ELF-1 (cell line): ENCODE results near the gene ASCC1.
"Not testable (repeated sequence)": the region's sequence is repeated elsewhere in the genome, so short reads cannot be mapped to it uniquely, and the experiment has no call there.

Experiments
- DNase-seq: peaks from one replicate; pipeline ENCODE4 v3.0.0-alpha.2; 2016; ENCODE audit warnings: low read depth, low spot score

Gene ASCC1

GRCh38 chr10:72249176-72249862, 33.2 kb upstream of the ASCC1 start:
- not testable (repeated sequence) for DNase-seq

GRCh38 chr10:72248468-72249151, 32.5 kb upstream of the ASCC1 start:
- peak; percentile 60 for DNase-seq

GRCh38 chr10:72245949-72246525, 30.0 kb upstream of the ASCC1 start:
- no peak for DNase-seq

DNA sequence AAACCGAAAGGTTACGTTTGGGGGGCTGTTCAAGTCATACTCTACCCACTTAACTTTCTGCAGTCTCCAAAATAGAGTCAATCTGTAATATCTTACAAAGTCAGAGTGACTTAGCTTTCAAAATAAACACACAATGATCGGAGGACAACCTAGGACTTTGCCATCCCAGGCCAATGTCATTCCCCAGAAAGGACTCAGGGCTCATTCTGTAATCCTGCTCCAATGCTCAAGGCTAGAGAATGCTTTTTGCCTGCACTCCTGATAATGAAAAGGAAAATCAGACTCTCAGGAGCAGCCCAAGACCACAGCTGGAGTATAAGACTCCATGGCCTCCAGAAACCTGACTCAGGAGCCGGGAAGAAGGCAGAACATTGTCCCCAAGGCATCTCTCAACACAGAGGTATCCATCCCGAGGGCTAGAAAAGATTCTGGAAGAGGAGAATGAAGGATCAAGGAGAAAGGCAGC, 28.5 kb upstream of the ASCC1 start:
- DNase-seq: no peak

DNA sequence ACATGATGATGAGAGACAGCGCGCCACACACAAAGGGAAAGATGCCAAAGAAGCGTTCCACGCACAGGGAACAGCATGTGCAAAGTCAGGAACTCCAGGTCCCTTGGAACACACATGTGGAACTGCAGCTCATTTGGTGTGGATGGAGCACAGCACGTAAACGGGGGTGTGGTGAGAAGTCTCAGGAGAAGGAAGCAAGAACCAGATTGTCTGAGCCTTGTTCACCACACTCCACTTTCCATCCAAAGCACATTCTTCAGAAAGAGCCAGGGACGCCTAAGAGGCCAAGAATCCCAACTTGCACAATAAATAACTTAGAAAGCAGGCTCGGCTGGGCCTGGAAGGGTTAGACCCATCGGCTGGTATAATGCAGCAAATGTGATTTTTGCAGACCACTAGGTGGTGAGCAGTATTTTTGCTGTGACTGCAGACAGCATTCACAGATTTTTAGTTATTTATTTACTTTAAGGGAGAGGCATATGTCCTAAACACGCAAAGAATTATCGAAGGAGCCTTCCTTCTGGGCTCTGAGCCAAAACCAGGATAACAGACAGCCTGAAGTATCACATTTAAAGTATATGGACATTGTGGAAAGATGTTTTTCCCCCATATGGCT, 27.9 kb upstream of the ASCC1 start:
- DNase-seq: peak; percentile 23

GRCh38 chr10:72242675-72243074, 26.6 kb upstream of the ASCC1 start:
- DNase-seq: peak; percentile 22

DNA sequence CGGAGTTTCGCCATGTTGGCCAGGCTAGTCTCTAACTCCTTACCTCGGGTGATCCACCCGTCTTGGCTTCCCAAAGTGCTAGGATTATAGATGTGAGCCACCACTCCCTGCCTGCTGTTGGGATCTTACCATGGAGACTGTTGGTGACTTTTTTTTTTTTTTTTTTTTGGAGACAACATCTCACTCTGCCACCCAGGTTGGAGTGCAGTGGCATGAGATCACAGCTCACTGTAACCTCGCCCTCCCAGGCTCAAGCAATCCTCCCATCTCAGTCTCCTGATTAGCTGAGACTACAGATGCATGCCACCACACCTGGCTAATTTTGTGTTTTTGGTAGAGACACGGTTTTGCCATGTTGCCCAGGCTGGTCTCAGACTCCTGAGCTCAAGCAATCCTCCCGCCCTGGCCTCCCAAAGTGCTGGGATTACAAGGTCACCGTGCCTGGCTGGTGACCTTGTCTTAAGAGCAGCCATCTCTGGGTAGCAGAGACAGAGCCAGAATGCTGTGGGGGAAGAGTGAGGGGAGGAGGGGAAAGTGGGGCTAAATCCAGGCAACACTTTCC, 25.7 kb upstream of the ASCC1 start:
- no peak for DNase-seq

- no peak for DNase-seq
Measured at GRCh38 chr10:72240371-72240770, 24.3 kb upstream of the ASCC1 start.

DNA sequence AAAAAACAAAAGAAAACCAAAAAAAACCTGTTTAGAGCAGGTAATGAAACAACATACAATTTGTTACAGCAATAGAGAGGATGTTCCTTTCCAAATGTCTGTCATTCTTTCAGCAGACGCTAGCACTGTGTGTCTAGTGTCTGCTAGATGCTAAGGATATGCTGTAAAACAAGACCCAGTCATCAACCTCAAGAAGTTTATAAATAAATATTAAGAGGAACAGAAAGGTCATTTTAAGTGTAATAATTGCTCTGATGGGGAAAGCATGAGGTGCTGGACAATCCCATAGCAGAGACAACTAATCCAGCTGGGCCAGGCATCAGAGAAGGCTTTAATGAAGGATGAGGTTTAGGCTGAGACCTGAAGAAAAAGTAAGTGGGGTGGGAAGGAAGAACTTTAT, 23.3 kb upstream of the ASCC1 start:
- DNase-seq: no peak

- DNase-seq: no peak
Measured at GRCh38 chr10:72238392-72239175, 22.5 kb upstream of the ASCC1 start.

- no peak for DNase-seq
Measured at GRCh38 chr10:72235544-72236279, 19.6 kb upstream of the ASCC1 start.

GRCh38 chr10:72234560-72235095, 18.6 kb upstream of the ASCC1 start:
- DNase-seq: no peak

GRCh38 chr10:72233621-72234020, 17.5 kb upstream of the ASCC1 start:
- DNase-seq: no peak

GRCh38 chr10:72229261-72230251, 13.5 kb upstream of the ASCC1 start:
- DNase-seq: no peak

DNA sequence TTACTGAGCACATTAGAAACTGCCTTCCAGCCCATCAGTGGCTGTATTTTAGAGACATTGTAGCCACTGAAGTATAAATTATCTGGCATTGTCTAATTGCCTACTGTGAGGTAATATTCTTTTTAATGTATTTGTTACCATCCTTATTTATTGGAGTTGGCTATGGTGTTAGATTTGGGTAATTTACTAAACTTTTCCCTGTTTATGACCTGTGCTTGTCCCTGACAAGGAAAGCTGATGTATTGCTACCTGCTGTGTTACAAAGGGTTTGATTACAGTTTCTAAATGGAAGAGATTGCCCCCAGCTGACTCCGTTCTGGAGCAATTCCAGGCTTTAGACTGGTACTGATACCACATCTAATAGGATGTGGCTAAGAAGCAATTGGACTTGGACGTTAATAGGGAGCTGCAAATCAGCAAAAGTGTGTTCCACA, 12.3 kb upstream of the ASCC1 start:
- DNase-seq: no peak

- no peak for DNase-seq
Measured at GRCh38 chr10:72227826-72228225, 11.8 kb upstream of the ASCC1 start.

DNA sequence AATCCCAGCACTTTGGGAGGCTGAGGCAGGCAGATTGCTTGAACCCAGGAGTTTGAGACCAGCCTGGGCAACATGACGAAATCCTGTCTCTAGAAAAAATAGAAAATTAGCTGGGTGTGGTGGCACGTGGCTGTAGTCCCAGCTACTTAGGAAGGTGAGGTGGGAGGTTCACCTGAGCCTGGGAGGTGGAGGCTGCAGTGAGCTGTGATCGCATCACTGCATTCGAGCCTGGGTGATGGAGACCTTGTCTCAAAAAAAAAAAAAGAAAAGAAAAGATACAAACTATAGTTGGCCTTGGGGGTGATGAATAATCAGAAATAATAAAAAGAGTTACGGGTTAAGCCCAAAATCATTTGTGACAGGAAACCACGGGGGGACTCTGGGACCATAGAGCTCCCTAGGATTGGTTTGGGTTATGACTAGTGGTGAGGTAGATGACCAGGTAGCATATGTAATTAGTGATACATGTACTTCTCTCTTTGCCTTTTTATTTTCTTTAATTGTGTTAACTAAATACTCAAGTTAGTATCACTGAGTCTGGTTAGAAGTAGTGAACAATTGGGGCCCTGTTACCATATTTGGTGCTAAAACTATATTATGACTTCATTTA, 10.4 kb upstream of the ASCC1 start:
- no peak for DNase-seq

GRCh38 chr10:72224191-72224590, 8.1 kb upstream of the ASCC1 start:
- DNase-seq: not testable (repeated sequence)

DNA sequence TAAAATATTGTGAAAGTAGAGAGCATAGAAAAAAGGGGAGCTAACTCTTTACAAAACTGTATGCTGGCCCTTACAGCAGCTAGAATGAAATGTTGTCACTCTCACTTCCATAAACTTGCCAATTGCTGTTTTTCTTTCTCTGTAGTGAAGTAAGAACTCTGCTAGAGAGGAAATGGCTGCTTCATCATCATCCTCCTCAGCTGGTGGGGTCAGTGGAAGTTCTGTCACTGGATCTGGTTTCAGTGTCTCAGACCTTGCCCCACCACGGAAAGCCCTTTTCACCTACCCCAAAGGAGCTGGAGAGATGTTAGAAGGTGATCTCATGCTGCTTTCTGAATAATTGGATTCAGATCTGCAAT, 7.6 kb upstream of the ASCC1 start:
- no peak for DNase-seq
